HepG2 (cell line): ENCODE results near the gene CFAP97. TPM values are rescaled to one million over a fixed set of nuclear protein-coding genes. Genes with fewer than 3 reads are reported as not detected.

Source experiments
- DMTF1 ChIP-seq: sonication (generic); formaldehyde crosslinking; IDR thresholded peaks from 2 replicates; pipeline ENCODE4 v1.4.0; 2020; ENCODE audit warnings: mild to moderate bottlenecking, missing genetic modification reagents
- ZNF407 ChIP-seq: sonication (generic); formaldehyde crosslinking; IDR thresholded peaks from one replicate; pipeline ENCODE4 v1.5.1; 2020; ENCODE audit warnings: mild to moderate bottlenecking, missing genetic modification reagents; ENCODE audit errors: not compliant biosample characterization
- polyA plus RNA-seq, 8 experiments: library from polyadenylated mRNA; depleted of rRNA in 3 of 8; stranded (reverse) in 7 of 8; unstranded in 1 of 8; fragments of >200 nt; fragmentation: Illumina TruSeq in 4 of 8; extraction: Trizol in 4 of 8; gene quantifications; 2 replicates each; pipeline versions ENCODE4 v1.2.1 to v1.2.3, GENCODE V29; 2011 to 2016; ENCODE audit warnings: low read depth in 4 of 8, missing spikeins in 1 of 8, mixed read lengths in 1 of 8; ENCODE audit not compliant: insufficient read depth in 1 of 8
- total RNA-seq, 5 experiments: library from RNA; depleted of rRNA; stranded (reverse); fragments of >200 nt; fragmentation: Illumina TruSeq; extraction: Trizol; gene quantifications; 2 replicates each; pipeline ENCODE4 v1.2.3, GENCODE V29; 2016; ENCODE audit warnings: low read depth in 1 of 5

Gene CFAP97
- total and polyA plus RNA-seq, 2 of the 13 experiments (the other 11 are each of a cell fraction or from before 2014, with no cell fraction given), result 32.1 to 44.4 TPM

GRCh38 chr4:185151296-185151695 lies 52.5 kb downstream of the CFAP97 start (continued):
- TF ChIP-seq ZNF407 (CRISPR knock-in tag) (no peak), DMTF1 (CRISPR knock-in tag) (no peak)
